GM18858 (cell line): ENCODE results near the gene RPS24.
"Not testable (repeated sequence)": the region's sequence is repeated elsewhere in the genome, so short reads cannot be mapped to it uniquely, and the experiment has no call there.

Experiments
- ATAC-seq: cut with Tn5 transposase; IDR thresholded peaks from one replicate; pipeline ENCODE4 v1.9.1; 2021; ENCODE audit not compliant: unreplicated experiment

The RPS24 gene

DNA sequence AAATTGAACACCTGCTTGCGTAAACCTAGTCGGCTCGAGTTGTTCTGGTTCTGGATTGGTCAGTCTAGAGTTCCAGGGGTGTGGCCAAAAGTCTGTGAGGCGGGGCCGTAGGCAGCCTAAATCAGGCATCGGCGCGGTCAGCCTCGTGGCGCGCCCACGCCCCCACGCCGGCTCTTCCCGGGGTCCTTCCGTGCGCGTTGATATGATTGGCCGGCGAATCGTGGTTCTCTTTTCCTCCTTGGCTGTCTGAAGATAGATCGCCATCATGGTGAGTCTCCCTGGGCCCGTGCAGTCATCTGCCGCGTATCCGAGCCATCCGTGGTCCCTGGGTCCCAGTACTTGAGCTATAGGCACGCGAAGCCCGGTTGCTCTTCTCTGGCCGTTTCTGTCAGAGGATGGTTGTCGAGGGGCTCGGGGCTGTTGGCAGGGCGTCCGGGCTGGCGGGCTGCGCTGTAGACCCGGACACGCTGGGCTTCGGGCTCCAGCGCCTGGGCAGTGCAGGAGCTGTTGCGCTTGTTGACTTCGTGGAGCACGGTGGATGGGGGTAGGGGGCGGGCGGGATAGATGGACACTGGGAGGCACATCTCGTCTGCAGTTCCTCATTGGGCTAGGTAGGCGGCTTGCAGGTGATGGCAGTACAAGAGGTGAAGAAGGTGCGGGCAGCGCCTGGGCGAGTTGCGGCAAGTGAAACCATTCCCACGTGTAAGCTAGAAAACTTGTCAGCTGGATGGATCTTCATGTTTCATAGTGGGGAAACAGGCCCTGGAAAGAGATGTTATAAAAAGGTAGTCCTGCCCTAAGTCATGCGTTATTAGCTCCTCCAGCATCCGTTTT lies at the start of gene RPS24:
TSS of gene RPS24 (plus strand) at position 227 of the 834 bp plus-strand sequence. CDS start at position 266, 39 bp downstream.
- peak; percentile 81 for ATAC-seq

DNA sequence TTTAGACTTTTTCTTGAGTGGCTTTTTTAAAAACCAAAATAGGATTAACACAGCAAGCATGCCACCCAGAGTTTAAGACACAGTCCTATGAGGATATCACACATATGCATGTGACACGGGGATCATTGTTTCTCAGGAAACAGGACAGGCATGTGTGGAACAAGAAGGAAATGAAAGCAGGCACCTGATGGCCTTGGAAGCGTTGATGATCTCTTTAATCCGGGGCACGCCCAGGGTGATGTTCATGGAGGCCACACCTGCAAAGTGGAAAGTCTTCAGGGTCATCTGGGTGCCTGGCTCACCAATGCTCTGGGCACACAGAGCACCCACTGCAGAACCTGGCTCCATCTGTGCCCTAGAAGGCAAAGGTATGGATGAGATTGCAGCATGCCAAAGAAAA lies 48.7 kb upstream of the RPS24 start:
- no peak for ATAC-seq

GRCh38 chr10:77987671-77988255 lies 45.9 kb upstream of the RPS24 start:
- ATAC-seq: no peak

DNA sequence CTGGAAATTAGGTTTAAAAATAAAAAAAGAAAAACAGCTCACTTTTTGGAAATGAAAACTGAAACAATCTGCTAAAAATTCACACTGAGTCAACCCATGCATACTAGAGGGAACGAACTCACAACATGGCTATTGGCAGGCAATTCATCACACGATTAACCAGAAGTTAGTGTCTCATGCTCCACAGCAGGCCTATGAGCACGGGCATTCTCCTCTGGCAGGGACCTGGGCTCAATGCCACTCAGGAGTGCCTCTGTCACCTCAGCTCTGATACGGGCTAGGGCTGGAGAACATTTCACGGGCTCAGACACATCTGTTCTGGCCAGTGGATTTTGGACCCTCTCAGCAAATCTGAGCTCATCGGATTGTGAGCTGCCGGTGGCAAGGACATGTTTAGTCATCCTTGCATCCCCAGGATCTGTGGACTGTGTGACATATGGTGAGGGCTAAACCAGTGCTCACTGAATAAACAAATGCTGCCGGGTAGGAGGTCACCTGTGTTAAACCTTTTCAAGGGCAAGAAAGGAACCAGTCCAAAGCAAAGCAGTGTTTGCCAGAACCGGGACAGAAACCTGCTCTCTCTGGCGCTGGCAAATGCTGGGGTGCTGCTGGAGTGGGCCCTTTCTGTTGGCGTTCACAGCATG lies 44.5 kb upstream of the RPS24 start:
- ATAC-seq: no peak

- no peak for ATAC-seq
Measured at GRCh38 chr10:77993620-77994019, 40.0 kb upstream of the RPS24 start.

GRCh38 chr10:77998780-77999179 lies 34.9 kb upstream of the RPS24 start:
- ATAC-seq: not testable (repeated sequence)

DNA sequence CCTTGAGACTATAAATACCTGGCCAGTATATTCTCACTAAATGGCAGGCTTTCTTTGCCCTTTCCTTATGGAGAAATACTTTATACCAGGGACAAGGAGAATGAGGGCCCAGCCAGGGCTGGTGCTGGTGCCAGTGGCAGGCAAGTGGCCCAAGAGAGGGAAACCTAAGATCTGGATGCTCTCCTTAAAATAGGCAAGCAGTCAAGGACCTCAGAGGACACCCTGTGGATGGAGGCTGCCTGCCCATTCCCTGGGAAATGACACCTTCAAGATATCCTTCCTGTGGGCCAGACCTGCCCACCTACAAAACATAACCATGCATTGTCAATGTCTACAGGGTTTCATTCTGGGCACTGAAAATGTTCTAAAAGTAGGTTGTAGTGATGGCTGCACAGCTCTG lies 33.5 kb upstream of the RPS24 start:
- no peak for ATAC-seq

DNA sequence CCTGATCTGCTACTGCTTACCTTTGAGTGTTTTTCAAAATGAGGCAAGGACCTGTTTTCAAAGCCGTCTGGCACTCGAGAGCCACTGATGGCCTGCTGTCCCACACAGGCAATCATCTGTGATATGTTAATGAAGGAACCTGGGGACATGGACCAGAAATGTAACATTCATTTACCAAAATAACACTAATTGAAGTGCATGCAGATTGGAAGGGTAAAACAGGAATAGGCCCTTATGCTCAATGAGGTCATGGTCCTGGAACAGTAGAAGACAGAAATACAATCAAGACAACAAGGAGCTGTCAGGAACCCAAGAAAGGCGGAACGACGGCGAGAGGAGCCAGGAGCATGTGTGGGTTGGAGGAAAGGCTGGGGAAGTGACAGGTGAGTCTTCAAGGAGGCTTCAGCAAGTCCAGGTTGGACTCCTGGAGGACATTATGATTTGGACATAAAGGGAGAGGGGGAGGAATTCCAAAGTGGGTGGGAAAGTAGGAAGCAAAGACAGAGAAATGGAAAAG lies 32.6 kb upstream of the RPS24 start:
- no peak for ATAC-seq

DNA sequence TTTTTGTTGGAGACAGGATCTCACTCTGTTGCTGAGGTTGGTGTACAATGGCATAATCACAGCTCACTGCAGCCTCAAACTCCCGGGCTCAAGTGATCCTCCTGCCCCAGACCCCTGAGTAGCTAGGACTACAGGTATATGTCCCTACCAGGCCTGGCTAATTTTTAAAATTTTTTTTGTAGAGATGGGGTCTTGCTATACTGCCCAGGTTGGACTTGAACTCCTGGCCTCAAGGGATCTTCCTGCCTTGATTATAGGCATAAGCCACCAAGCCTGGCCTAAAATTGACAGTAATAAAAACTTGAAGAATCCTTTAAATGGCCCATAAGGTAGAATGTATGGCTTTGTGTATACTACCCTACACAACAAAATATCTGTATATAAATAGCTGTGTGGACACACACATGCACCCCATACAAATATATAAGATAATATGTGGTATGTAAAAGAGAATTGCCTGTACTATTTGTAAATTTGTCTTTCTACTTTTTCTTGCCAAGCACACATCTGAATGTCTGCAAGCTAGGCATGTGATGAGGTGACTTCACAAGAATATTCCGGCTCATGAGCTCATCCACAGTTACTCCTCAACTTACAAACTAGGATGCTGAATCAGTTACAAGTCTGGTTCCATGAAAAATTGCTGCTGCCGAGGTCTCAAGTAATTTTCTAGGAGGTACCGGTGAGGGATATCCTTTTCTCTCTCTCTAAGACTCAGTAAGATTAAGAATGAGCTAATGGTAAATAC lies 30.9 kb upstream of the RPS24 start:
- no peak for ATAC-seq

- ATAC-seq: no peak
Measured at GRCh38 chr10:78004215-78005026, 29.2 kb upstream of the RPS24 start.

DNA sequence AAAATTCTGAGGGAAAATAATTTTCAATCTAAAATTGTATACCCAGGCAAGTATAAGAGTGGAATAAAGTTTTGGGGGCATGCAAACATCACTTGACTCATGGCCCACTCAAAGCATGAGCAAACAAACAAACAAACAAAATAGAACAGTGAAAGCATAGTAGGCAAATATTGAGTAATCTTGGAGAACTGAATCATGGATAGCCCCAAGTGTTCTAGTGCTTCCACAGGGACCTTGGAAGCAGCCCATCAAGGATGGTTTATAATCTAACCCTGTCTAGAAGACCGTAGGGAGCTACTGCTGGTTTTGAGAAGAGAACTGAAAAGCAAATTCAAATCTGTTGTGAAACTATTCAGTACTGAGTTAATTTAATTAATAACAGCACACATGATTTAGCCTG lies 26.5 kb upstream of the RPS24 start:
- no peak for ATAC-seq

DNA sequence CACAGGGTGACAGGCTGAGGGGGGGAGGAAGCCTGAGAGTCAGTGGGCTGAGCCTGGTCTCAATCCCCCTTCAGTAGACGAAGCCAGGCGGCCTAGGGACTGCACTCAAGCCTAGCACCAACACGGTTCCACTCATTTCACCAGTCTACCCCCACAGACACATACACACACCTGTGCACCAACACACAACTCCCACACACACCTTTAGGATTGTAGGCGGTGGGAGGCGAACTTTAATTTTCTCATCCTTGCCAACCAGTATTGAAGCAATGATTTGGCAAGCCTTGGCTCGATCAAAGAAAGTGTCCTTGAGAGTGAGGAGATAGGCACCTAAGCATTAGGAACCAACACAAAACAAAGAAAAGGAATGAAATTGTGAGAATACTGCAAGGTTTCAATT lies 24.0 kb upstream of the RPS24 start:
- no peak for ATAC-seq

DNA sequence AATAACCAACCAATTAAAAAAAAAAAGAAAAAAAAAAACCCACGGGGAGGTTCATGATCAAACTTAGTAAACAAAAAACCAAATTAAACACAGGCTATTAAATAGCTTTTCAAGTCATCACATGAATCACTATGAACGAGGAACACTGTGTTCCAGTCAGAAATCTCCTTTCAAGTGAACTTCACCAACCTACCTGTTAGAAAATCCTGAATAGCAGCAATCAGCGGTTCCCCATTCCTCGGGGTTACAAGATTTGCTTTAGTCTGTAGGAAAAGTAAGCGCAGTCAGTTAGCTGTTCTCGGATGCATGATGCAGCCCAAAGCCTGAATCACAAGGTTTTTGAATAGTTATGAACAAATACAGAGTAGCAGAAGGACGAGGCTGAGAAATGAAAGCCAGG lies 23.4 kb upstream of the RPS24 start:
- ATAC-seq: no peak

DNA sequence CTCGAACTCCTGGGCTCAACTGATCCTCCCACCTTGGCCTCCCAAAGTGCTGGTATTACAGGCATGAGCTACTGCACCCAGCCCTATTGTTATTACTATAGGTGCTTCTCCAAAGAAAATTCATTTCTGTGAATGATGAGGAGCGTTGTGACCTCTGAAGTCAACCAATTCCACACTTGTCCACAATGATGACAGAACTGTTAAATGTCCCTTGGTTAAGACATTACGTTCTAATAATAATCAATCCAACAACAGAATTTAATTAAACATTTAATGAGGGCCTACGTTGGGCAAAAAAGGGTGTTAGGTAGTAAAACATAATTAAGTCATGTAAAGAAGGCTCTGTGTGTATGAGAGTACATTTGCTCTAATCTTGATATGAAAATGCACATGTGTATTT lies 22.6 kb upstream of the RPS24 start:
- no peak for ATAC-seq

DNA sequence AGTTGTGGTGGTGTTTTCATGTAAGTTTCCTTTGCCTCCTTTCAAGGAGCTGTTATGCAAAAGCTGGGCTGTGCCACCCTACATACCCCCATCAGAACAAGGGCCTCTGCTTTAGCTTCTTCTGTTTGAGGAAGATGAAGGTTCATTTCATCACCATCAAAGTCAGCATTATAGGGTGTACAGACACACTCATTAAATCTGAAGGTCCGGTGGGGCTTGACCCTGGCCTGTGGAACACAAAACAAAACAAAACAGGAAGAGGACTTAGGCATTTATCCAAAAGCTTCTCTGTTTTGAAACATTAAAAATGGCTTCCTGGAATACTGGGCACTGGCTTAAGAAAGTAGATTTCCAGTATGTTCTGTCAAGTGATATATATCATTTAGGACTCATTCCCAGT lies 20.1 kb upstream of the RPS24 start:
- no peak for ATAC-seq

DNA sequence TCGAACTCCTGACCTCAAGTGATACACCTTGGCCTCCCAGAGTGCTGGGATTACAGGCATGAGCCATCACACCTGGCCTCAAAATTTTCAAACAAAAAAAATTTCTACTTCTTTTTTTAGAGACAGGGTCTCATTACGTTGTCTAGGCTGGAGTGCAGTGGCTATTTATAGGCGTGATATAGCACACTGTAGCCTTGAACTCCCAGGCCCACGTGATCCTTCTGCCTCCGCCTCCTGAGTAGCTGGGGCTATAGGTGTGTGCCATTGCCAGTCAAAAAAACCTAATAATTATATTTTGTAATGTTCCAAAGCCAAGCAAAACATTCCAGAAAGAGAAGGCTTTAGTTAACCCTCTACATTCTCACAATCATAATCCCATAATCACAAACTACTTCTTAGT lies 18.1 kb upstream of the RPS24 start:
- ATAC-seq: no peak

- ATAC-seq: no peak
Measured at GRCh38 chr10:78017856-78018255, 15.8 kb upstream of the RPS24 start.

GRCh38 chr10:78019264-78019663 lies 14.4 kb upstream of the RPS24 start:
- ATAC-seq: no peak

DNA sequence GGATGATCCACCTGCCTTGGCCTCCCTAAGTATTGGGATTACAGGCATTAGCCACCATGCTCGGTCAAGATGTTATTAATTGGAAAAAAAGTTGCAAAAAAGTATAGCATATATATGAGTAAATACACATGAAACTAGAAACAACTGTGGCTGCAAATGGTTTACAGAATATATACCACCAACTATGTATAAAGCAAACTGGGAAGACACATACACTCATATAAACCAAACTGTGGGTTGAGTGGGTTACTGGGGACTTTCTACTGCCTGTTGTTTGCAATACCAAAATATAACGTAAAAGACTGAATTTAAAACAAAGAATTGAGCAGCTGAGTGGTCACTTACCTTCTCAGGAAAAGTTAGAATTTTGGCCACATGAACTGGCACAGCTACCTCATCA lies 12.5 kb upstream of the RPS24 start:
- ATAC-seq: no peak

DNA sequence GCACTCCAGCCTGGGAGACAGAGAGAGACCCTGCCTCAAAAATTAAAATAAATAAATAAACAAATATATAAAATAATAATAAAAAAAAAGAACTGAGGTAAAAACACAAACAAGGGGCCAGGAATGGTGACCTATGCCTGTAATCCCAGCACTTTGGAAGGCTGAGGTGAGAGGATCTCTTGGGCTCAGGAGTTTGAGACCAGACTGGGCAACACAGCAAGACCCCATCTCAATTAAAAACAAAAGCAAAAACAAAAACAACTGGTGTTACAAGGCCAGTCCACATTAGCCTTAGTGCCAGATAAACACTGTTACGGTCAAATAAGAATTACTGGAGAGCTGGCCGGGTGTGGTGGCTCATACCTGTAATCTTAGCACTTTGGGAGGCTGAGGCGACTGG lies 9.9 kb upstream of the RPS24 start:
- ATAC-seq: no peak
